Brain microvascular endothelial cell (primary cell): ENCODE measurements around the gene ACKR3.

ENCODE experiments used
- DNase-seq: peaks from one replicate; pipeline ENCODE4 v3.0.0-alpha.2; 2020
- H3K27ac ChIP-seq: fragments of 250-450 bp; sonication (Bioruptor Pico); 2 replicates; pipeline ENCODE4 v1.5.1; 2020; ENCODE audit warnings: mild to moderate bottlenecking, moderate library complexity
- H3K27me3 ChIP-seq: fragments of 250-450 bp; sonication (Bioruptor Pico); replicated peaks from 2 replicates; pipeline ENCODE4 v1.5.1; 2020; ENCODE audit warnings: mild to moderate bottlenecking
- H3K36me3 ChIP-seq: fragments of 250-450 bp; sonication (Bioruptor Pico); replicated peaks from 2 replicates; pipeline ENCODE4 v1.5.1; 2020; ENCODE audit warnings: mild to moderate bottlenecking
- H3K4me3 ChIP-seq: 2 replicates; pipeline ENCODE4 v1.5.1; 2011; ENCODE audit warnings: low read depth, mild to moderate bottlenecking, control low read depth, low read length, moderate library complexity
- in situ Hi-C: cut with HindIII; loops from 2 replicates; pipeline ENCODE4 v1.10.0; 2017; ENCODE audit warnings: low sequenced_read_pairs, low pct_ligation_motif_present
- TF ChIP-seq, protein P1 (sequence below): IDR thresholded peaks from 2 replicates; pipeline ENCODE4 v1.5.1; 2011; ENCODE audit warnings: low read depth, mild to moderate bottlenecking, moderate library complexity, low read length, control low read depth, inconsistent platforms; ENCODE audit errors: missing control alignments

Gene ACKR3

DNA sequence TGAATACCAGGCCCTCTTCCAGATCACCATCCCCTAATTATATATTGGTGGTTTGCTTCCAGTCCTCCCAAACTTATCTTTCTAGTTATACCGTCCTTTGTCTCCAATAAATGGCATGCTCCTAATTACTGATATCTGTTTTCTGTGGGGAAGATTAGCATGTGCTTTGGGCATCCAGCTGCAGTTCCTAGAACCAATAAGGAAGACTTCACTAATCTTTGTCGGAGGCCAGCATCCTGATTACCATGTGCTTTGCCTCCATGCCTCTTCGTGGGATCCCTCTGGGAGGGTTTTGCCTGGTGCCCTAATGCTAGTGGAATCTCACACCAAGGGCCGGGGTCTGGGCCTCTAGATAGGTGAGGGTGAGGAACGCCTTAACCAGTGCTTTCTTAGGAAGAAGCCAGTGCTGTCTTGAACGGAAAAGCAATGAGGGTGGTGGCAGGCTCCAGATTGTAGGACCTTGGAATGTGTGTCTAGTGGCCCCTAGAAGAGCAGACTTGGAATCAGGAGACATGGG, 47.7 kb downstream of the ACKR3 start:
- TF ChIP-seq, protein P1, sequence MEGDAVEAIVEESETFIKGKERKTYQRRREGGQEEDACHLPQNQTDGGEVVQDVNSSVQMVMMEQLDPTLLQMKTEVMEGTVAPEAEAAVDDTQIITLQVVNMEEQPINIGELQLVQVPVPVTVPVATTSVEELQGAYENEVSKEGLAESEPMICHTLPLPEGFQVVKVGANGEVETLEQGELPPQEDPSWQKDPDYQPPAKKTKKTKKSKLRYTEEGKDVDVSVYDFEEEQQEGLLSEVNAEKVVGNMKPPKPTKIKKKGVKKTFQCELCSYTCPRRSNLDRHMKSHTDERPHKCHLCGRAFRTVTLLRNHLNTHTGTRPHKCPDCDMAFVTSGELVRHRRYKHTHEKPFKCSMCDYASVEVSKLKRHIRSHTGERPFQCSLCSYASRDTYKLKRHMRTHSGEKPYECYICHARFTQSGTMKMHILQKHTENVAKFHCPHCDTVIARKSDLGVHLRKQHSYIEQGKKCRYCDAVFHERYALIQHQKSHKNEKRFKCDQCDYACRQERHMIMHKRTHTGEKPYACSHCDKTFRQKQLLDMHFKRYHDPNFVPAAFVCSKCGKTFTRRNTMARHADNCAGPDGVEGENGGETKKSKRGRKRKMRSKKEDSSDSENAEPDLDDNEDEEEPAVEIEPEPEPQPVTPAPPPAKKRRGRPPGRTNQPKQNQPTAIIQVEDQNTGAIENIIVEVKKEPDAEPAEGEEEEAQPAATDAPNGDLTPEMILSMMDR = no peak
- no peak overlapping the region for H3K27ac ChIP-seq
- DNase-seq = no peak
- H3K27me3 ChIP-seq = peaks cover 8% of the 10 kb centered on the region
- no peaks in the 10 kb centered on the region for H3K36me3 ChIP-seq
- in situ Hi-C loops = no loop called here
- no peak overlapping the region for H3K4me3 ChIP-seq

DNA sequence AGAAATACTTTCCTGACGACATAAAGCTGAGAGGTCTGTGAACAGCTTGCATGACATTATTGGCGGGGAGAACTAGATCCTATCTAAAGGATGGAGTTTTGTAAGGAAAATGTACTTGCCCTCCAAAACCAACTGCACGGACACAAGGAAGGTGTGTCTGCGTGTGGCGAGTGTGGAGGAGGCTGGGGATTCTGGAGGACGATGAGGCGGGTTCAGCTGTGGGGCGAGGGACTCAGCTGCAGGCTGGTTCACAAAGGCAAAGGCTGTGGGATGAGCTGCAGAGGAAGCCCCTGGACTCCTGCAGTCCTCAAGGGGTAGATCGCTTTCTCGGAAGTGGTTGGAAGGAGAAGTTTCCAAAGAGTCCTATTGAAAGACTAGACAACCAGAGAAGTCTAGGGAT, 48.2 kb downstream of the ACKR3 start:
- in situ Hi-C loops = no loop called here
- Histone ChIP-seq H3K27me3 (peaks cover 8% of the 10 kb centered on the region), H3K36me3 (no peaks in the 10 kb centered on the region), H3K4me3 (no peak overlapping the region), H3K27ac (no peak overlapping the region)
- TF ChIP-seq, protein P1 = no peak
- no peak for DNase-seq

DNA sequence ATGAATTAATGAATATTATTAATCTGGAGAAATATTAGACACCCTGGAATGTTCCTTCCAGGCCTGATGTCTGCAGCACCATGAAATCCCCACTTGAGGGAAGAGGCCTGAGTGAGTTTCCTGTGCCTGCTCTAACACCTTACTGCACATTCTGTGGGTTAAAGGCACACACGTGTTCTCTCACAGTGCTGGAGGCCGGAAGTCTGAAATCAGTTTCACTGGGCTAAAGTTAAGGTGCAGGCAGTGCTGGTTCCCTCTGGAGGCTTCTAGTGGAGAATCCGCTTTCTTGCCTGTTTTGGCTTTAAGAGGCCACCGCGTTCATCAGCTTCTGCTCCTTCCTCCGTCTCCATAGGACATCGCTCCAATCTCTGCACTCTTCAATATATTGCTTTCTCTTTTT, 48.7 kb downstream of the ACKR3 start:
- H3K27me3 ChIP-seq = peaks cover 6% of the 10 kb centered on the region
- H3K4me3 ChIP-seq = no peak overlapping the region
- DNase-seq = no peak
- no peaks in the 10 kb centered on the region for H3K36me3 ChIP-seq
- TF ChIP-seq, protein P1 = no peak
- H3K27ac ChIP-seq = no peak overlapping the region
- in situ Hi-C loops = no loop called here

DNA sequence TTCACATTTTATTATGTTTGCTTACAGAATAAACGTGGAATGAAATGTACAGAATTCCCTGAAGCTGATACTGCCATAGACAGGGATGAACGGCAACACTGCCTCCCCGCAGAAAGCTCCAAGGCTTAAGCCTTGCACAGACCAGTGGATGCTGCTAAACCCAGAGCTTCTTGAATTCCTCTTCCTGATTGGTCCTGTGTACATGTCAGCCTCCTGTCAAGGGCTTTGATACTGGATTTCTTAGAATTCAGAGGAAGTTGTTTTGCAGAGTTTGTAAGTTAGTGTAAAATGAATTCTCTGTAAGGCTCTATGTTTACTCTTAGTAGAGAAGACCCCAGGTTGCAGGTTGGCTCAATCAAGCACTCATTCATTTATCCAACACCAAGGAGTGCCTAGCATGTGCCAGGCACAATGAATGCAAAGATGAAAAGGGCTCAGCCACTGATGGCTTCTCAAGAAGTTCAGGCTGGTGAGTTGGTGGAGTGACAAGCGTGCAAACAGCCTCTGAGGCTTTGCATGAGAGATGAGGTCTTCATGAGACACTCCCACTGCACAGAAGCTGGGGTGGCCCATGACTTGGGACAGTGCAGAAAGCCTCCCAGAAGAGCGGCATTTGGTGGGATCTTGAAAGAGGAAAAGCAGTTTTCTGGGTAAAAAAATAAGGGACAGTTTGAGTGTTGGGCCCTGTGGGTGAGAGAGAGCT, 50.4 kb downstream of the ACKR3 start:
- H3K27me3 ChIP-seq = peaks cover 6% of the 10 kb centered on the region
- no peak overlapping the region for H3K4me3 ChIP-seq
- in situ Hi-C loops = no loop called here
- TF ChIP-seq, protein P1 = no peak
- DNase-seq = no peak
- H3K27ac ChIP-seq = no peak overlapping the region
- no peaks in the 10 kb centered on the region for H3K36me3 ChIP-seq

DNA sequence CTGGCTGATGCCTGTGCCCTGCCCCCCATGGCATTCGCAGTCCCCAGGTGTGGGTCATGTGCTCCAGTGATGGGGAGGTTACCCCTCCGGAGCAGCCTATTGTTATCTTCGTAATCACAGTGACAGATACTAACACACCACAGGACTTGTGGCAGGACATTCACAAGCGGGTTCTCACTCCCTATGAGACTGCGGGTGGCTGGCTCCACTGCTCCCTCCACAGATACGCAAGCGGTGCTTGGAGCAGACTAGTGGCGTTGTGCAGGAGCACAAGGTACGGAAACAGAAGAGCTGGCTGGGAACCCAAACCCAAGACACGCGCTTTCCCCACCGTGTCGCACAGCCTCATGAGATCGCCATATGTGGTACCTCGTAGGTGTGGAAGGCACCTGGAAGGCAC, 52.2 kb downstream of the ACKR3 start:
- H3K27ac ChIP-seq = no peak overlapping the region
- TF ChIP-seq, protein P1 = no peak
- H3K4me3 ChIP-seq = no peak overlapping the region
- H3K27me3 ChIP-seq = peaks cover 6% of the 10 kb centered on the region
- no peak for DNase-seq
- no peaks in the 10 kb centered on the region for H3K36me3 ChIP-seq
- in situ Hi-C loops = no loop called here

DNA sequence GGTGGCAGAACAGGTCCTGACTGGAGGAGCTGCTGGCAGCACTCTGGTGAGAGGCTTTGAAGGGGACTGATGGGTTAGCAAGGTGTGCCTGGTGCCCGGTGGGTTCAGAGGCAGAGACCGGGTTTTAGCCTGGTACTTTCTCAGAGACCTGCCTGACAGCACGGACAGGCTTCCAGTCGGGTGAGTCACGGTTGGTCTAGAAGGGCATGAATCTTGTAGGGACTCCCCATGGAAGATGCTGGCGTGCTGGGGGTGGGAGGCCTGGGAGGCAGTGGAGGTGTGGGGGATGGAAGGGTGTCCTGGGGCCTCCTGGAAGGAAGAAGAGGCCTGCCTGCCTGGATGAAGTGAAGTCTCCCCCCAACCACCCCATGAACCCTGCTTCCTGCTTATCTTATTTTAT, 52.6 kb downstream of the ACKR3 start:
- H3K4me3 ChIP-seq = no peak overlapping the region
- peaks cover 6% of the 10 kb centered on the region for H3K27me3 ChIP-seq
- H3K36me3 ChIP-seq = no peaks in the 10 kb centered on the region
- no peak for DNase-seq
- TF ChIP-seq, protein P1 = no peak
- in situ Hi-C loops = no loop called here
- H3K27ac ChIP-seq = no peak overlapping the region
